GM12892 (cell line): Measurements from ENCODE around the gene GPX4.

ENCODE experiments used
- POLR2A ChIP-seq: IDR thresholded peaks from 2 replicates; pipeline ENCODE4 v1.6.1; 2011; ENCODE audit warnings: low read depth, low read length, control low read depth
- TAF1 ChIP-seq: IDR thresholded peaks from 2 replicates; pipeline ENCODE4 v1.6.1; 2011; ENCODE audit warnings: low read depth, mild to moderate bottlenecking, control low read depth, low read length, borderline replicate concordance

- TF ChIP-seq TAF1 = no peak
- TF ChIP-seq POLR2A = no peak
Observed at GRCh38 chr19:1116726-1117581, 13.2 kb downstream of the GPX4 start.
